H1 (cell line): ENCODE results near the gene TAX1BP1. TPM values are rescaled to one million over a fixed set of nuclear protein-coding genes. Genes with fewer than 3 reads are reported as not detected.

Source experiments
- KDM4A ChIP-seq: IDR thresholded peaks from one replicate; pipeline ENCODE4 v1.7.1; 2012; ENCODE audit warnings: low read depth, mild to moderate bottlenecking, moderate library complexity, low read length, inconsistent platforms; ENCODE audit not compliant: severe bottlenecking
- MAX ChIP-seq: IDR thresholded peaks from 2 replicates; pipeline ENCODE4 v1.6.1; 2012; ENCODE audit warnings: inconsistent platforms
- NRF1 ChIP-seq: IDR thresholded peaks from 2 replicates; pipeline ENCODE4 v1.6.1; 2011; ENCODE audit warnings: mild to moderate bottlenecking, low read depth, low read length, improper control_type of control experiment
- SP1 ChIP-seq: IDR thresholded peaks from 2 replicates; pipeline ENCODE4 v1.6.1; 2011; ENCODE audit warnings: low read depth, low read length
- polyA plus RNA-seq, 7 experiments: library from polyadenylated mRNA; depleted of rRNA in 3 of 7; stranded (reverse) in 5 of 7; unstranded in 2 of 7; fragments of >200 nt in 5 of 7; fragments of 200-250 nt in 2 of 7; gene quantifications; 1 replicate in 5 of 7; 2 replicates in 1 of 7; 4 replicates in 1 of 7; pipeline versions ENCODE4 v1.2.1 to v1.2.3, GENCODE V29; 2011 to 2013; ENCODE audit warnings: missing spikeins in 2 of 7, mixed read lengths in 2 of 7
- total RNA-seq: library from RNA; stranded (reverse); fragmentation: NEBNext Ultra II Directional; extraction: Animal tissue kit (Norgen Biotek cat#: 25700); gene quantifications from 2 replicates; pipeline ENCODE4 v1.2.1, GENCODE V29; 2021

Gene TAX1BP1
- total and polyA plus RNA-seq, 2 of the 8 experiments (the other 6 are each of a cell fraction or from before 2014, with no cell fraction given), result 56.0 to 62.7 TPM

DNA sequence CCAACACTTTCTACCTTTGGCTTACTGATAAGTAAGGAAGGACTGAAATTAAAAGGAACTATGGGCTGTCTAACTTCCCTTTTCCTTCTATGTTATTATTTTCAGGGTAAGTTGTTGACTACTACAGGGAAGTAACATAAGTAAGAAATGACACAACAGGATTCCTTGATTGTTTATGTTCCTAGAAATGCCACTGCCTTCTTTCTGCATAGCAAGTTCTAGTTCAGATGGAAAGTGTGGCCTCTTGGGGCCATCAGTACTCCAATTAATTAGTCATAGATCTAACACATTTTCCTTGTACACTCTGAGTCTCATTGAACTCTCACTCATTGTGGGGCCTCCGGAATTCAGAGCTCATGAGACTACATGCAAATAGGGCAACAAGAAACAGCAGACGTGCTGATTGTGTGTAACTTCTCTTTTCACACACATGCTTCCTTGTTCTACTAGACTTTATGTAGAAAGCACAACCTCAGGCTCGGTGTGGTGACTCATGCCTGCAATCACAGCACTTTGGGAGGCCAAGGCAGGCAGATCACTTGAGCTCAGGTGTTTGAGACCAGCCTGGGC is 42.0 kb upstream of the TAX1BP1 start (continued):
- TF ChIP-seq NRF1 (no peak), KDM4A (no peak), MAX (no peak), SP1 (no peak)
